ENCODE results near the gene CATSPER1.

The CATSPER1 gene

DNA sequence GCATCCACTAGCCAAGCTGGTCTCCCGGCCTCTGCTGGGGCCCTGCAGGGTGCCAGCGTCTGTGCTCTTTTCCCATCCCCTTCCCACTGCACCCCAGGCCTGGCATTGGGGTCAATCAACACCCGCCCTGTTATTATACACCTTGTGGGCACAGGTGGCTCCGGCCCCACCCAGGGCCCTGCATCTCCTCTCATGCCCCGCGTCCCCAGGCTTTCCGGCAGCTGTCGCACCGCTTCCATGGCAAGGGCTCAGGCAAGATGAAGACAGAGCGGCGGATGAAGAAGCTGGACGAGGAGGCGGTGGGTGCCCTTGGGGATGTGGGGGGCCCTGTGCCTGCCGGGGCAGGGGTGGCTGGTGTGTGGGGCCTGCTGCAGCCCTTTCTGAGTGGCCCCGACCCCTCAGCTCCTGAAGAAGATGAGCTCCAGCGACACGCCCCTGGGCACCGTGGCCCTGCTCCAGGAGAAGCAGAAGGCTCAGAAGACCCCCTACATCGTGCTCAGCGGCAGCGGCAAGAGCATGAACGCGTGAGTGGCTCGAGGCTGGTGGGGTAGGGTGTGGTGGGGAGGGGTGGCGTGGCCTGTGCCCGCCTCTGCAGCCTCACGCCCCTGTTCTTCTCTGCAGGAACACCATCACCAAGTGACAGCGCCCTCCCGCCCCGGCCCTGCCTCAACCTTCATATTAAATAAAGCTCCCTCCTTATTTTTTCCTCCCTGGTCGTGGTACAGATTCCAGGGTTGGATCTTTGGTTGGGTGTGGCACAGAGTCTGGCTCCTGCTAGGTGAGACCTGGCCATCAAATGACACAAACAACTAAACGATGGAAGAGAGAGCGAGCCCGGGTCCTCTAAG lies 47.7 kb downstream of the CATSPER1 start:
- peak in 3 of 10 donors; percentile 41 to 81 (median 75) for DNase-seq
- intact Hi-C loops (cut with DNase I): no loop called here

DNA sequence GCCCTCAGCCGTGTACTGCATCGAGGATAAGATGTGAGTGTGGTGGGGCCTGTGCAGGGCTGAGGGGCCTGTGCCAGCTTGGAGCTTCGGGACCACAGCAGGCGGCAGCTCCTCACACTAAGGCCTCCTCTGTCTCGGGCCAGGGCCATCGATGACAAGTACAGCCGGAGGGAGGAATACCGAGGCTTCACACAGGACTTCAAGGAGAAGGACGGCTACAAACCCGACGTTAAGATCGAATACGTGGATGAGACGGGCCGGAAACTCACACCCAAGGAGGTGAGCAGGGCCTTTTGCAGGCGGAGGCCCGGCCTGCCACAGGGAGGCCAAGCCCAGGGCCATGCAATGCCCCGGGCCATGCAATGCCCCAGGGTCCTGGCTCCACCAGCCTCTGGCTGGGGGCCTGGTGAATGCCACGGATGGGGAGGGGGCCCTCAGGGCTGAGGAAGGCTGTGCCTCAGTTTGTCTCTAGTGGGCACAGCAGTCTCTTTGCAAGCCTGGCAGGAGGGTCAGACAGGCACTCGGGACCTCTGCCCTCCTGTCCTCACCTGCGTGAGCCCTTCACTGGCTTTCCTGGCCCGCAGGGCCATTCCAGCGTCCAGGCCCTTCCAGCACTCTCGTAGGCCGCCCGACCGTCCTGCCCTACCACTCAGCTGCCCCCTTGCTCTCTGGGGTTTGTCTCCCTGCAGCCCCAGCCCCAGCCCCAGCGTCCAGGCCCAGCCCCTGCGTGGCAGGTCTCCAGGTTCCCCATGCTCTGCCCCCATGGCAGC lies 48.5 kb downstream of the CATSPER1 start:
- intact Hi-C loops (cut with DNase I): no loop called here
- peak in 3 of 10 donors; percentile 31 to 61 (median 58) for DNase-seq

DNA sequence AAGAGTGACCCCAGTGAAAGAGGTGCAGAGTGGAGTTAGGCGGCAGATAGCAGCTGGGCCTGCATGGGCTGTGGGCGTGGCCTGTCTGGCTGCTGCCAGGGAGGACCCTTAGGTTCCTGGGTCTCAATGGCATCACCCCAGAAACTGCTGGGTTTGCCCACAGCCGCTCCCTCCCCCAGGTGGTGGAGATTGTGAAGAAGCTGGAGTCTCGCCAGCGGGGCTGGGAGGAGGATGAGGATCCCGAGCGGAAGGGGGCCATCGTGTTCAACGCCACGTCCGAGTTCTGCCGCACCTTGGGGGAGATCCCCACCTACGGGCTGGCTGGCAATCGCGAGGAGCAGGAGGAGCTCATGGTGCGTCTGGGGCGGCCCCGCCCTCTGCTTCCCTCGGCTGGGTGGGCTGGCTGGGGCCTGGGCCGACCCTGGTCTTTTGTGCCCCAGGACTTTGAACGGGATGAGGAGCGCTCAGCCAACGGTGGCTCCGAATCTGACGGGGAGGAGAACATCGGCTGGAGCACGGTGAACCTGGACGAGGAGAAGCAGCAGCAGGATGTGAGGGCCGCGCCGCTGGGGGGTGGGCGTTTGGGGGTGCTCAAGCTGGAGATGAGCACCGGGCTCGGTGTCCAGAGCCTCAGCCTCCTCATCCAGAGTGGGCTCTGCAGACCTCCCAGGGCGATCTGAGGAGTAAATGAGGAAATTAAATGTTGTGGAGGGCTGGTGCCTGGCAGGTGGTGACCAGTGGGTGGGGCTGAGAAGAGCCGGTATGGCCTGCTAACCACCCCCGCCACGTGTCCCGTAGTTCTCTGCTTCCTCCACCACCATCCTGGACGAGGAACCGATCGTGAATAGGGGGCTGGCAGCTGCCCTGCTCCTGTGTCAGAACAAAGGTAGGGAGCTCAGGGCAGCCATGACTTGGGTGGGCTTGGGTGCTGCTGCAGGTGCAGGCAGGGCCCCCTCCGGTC lies 49.8 kb downstream of the CATSPER1 start:
- DNase-seq: peak in 3 of 10 donors; percentile 68 to 85 (median 79)
- intact Hi-C loops (cut with DNase I): no loop called here

DNA sequence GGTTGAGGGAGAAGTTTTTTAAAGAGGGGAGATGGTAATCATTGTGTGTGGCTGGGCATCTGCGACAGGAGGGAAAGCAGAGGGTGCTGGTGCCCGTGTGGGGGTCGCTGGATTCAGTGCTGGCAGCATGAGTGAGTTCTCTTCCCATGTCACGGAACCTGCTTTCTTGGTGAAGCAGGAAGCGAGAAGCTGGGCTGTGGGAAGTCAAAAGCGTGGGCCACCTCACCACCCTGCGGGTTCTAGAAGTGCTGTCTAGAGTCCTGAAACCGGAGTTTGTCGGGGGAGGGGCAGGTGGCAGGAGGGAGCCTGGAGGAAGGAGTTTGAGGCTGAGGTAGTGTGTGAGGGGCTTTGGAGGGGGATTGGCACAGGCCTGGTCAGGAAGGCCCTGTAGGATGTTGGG lies 50.5 kb downstream of the CATSPER1 start:
- intact Hi-C loops (cut with DNase I): no loop called here
- peak in 3 of 10 donors; percentile 24 to 69 (median 39) for DNase-seq

DNA sequence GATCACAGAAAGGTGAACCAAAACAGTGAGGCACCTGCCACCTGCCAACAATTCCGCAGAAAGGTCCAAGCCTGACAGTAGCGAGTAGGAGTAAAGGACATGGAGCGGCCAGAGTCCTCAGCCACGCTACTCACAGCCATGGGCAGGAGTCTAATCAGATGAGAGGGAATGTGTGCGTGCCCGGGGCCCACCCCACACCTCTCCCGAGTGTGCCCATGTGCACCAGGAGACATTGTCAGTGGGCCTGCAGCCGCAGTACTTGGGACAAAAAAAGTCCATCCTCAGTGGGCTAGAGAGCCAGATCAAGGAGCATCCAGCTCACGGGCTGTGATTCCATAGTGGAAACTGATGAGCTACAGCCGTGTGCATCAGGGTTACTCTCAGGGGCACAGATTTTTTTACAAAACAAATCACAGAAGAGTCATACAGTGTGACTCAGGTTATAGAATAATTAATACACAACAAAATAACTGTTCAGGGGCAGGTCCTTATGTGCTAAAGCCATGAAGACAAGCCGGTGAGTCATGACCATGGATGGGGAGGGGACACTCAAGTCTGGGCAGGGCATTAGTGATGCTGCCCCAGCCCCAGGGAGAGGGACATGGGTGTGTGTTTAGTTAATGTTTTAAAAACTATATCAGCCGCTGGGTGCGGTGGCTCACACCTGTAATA lies 52.7 kb downstream of the CATSPER1 start:
- peak in 2 of 10 donors; percentile 4 to 42 for DNase-seq
- intact Hi-C loops (cut with DNase I): no loop called here

DNA sequence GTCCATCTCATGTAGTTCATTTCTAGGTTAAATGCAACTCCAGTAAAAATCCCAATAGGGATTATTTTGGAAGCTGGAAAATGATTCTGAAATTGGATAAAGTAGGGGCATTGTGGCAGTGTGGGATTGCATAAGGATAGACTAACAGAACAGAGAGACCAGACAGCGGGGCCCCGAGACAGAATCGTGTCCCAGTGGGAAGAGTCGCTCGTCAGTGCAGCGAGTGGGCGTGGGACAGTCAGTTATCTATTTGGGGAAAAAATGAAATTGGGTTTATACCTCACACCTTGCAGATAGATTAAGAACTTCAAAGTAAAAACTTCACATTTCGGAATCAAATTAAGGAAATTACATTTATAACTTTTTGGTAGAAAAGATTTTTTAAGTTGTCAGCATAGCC lies 54.2 kb downstream of the CATSPER1 start:
- intact Hi-C loops (cut with DNase I): no loop called here
- peak in 2 of 10 donors; percentile 62 to 73 for DNase-seq

DNA sequence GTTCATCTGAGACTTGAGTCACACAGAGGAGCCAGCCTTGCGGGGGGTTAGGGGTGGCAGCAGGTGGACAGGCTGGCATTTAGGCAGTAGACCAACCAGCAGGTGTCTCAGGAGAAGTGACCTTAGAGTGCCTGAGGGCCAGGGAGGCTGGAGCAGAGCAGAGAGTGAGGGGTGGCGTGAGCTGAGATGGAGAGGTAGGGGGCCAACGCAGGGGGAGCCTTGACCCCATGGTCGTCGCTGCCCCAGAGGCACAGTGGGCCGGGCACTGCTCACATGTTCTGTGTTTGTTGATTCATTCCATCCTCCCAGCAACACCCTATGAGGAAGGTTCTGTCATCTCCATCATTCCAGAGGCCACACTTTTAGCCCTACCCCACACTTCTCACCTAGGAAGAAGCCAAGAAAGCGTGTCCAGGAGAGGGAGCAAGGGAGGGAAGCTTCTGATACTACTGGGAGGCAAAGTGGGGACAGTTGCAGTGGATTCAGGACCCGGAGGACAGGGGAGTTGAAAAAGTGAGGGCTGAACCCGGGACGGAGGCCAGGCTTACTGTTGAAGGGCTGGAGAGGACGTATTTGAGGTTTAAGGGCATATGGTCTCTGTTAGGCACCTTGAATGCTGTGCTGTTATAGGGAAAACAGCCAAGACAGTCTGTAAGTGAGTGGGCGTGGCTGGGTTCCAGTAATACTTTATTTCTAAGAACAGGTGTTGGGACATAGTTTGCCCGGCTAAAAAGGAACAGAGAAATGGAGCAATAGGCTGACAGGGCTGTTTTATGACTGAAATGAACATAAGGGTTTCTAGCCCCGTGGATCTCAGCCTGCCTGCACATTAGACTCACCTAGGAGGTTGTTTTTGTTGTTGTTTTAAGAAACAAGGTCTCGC lies 57.4 kb downstream of the CATSPER1 start:
- DNase-seq: peak in 3 of 10 donors; percentile 42 to 69 (median 52)
- intact Hi-C loops (cut with DNase I): no loop called here

DNA sequence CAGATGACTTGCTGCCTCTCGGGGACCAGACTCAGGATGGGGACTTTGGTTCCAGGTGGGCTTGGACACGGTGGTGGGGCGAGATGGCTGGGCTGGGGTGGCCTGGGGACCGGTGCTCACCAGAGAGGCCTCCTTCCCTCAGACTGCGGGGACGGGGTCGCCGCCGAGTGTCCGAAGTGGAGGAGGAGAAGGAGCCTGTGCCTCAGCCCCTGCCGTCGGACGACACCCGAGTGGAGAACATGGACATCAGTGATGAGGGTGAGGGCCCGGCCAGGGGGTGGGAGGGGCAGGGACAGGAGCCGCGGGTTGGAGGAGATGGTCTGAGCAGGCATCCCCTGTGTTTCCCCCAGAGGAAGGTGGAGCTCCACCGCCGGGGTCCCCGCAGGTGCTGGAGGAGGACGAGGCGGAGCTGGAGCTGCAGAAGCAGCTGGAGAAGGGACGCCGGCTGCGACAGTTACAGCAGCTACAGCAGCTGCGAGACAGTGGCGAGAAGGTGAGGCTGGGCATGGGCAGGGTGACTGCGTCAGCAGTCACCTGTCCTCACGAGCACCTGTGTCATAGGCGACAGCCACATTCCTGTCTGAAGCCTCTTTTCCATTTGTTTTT lies 58.8 kb downstream of the CATSPER1 start:
- intact Hi-C loops (cut with DNase I): no loop called here
- peak in 1 of 10 donors; percentile 67 for DNase-seq
